ENCODE data around the gene RPL27A.

DNA sequence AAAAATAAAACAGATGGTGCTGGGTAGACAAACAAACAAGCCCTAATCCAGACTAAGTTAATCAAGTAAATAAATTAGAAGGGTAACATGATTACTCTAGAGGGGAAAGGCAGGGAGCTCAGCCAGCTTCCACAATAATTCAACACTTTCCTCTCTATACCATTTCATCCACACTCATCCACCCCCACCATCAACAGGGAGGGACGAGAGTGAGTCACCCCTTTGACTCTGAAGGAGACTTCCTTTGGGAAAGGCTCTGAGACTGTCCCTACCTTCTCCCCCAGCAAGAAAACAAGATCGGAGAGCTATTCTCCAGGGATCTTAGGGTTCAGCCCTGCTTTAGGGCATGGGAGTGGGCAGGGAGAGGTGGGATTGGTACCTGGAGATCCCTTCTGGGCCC lies 33.2 kb upstream of the RPL27A start:
- TF ChIP-seq, protein P1, sequence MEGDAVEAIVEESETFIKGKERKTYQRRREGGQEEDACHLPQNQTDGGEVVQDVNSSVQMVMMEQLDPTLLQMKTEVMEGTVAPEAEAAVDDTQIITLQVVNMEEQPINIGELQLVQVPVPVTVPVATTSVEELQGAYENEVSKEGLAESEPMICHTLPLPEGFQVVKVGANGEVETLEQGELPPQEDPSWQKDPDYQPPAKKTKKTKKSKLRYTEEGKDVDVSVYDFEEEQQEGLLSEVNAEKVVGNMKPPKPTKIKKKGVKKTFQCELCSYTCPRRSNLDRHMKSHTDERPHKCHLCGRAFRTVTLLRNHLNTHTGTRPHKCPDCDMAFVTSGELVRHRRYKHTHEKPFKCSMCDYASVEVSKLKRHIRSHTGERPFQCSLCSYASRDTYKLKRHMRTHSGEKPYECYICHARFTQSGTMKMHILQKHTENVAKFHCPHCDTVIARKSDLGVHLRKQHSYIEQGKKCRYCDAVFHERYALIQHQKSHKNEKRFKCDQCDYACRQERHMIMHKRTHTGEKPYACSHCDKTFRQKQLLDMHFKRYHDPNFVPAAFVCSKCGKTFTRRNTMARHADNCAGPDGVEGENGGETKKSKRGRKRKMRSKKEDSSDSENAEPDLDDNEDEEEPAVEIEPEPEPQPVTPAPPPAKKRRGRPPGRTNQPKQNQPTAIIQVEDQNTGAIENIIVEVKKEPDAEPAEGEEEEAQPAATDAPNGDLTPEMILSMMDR (IDR thresholded peaks at IDR 0.05), result no peak
- TF ChIP-seq POLR2A (IDR thresholded peaks at IDR 0.05), result no peak
